Skeletal muscle tissue (tissue), 4 donors: ENCODE data around the gene ECHDC1. TPM values are rescaled to one million over a fixed set of nuclear protein-coding genes. Genes with fewer than 3 reads are reported as not detected.
"Not testable (repeated sequence)": the region's sequence is repeated elsewhere in the genome, so short reads cannot be mapped to it uniquely, and the experiment has no call there.

Experiments
- H3K27ac ChIP-seq: one replicate; pipeline ENCODE4 v1.7.0; 2013; ENCODE audit warnings: mild to moderate bottlenecking, low read depth, low read length, inconsistent platforms
- H3K27me3 ChIP-seq, 3 donors: one replicate each; pipeline ENCODE4 v1.7.0; 2013; ENCODE audit warnings: low read length in 3 of 3; ENCODE audit not compliant: control insufficient read depth in 3 of 3, insufficient read depth in 3 of 3
- H3K36me3 ChIP-seq, 3 donors: one replicate each; pipeline ENCODE4 v1.7.0; 2013; ENCODE audit warnings: low read length in 3 of 3; ENCODE audit not compliant: control insufficient read depth in 3 of 3, insufficient read depth in 3 of 3
- H3K4me1 ChIP-seq, 3 donors: one replicate each; pipeline ENCODE4 v1.7.0; 2013; ENCODE audit warnings: low read length in 3 of 3, mild to moderate bottlenecking in 3 of 3; ENCODE audit not compliant: control insufficient read depth in 3 of 3, insufficient read depth in 3 of 3
- H3K4me3 ChIP-seq, 3 donors: one replicate each; pipeline ENCODE4 v1.7.0; 2013; ENCODE audit warnings: low read length in 3 of 3
- H3K9ac ChIP-seq, 3 donors: one replicate each; pipeline ENCODE4 v1.7.0; 2013; ENCODE audit warnings: low read length in 3 of 3, mild to moderate bottlenecking in 3 of 3, moderate library complexity in 2 of 3, low read depth in 1 of 3
- H3K9me3 ChIP-seq, 3 donors: one replicate each; pipeline ENCODE4 v1.7.0; 2013; ENCODE audit warnings: low read length in 3 of 3; ENCODE audit not compliant: control insufficient read depth in 3 of 3
- total RNA-seq: library from RNA; depleted of rRNA; stranded (reverse); fragments of >200 nt; gene quantifications from one replicate; pipeline ENCODE4 v1.2.3, GENCODE V29; 2014
- donor health status: Osteomylitis.

The ECHDC1 gene, protein sequence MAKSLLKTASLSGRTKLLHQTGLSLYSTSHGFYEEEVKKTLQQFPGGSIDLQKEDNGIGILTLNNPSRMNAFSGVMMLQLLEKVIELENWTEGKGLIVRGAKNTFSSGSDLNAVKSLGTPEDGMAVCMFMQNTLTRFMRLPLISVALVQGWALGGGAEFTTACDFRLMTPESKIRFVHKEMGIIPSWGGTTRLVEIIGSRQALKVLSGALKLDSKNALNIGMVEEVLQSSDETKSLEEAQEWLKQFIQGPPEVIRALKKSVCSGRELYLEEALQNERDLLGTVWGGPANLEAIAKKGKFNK
- total RNA-seq: 36.0 TPM

DNA sequence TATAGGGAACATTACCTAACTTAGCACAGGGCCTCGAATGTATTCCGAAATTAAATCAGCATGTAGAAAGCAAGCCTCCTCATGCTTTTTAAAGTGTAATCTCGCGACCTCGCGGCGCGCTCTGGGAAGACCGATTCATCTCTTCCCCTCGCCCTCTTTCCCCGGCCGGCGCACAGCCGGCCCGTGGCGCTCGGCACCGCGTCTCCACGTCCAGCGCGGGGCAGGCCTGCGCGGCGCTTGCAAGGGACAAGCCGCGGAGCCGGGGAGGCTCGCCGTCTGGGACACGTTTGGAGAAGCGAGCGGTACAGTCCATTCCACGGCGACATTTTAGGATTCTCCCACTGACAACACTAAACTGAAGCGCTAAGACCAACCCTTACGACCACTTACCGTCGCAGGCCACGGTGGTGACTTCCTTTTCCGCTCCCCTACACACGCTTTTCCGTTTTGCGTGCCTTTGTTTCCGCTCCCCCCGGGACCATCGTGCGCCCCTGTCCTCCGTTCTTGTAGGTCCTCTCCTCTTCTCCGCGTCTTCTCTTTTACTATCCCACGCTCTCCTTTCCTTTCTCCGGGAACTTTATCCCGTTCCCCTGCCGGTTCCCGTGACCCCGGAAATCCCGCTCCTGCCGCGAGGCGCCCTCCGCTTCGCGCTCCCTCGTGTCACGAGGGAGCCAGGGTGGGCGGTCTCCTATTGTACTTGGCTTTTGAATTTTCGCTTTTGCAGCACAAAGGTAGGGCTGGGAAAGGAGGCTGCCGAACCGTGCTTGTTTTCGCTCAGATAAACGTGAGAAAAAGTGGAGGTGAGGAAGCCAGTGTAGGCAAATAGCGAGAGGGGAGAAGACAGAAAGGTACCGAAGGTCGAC, at the start of gene ECHDC1:
ECHDC1 (minus strand) TSS at position 664 of the 863 bp plus-strand sequence. CDS start 12,581 bp downstream, outside the sequence.
- Histone ChIP-seq H3K9ac (peak within 1 kb of the TSS; percentile 79 to 90 (median 87)), H3K4me1 (peaks cover 5 to 25% (median 20%) of the 10 kb centered on the region in 3 donors), H3K4me3 (peak within 1 kb of the TSS; percentile 93 to 99 (median 96)), H3K27me3 (no peaks in the 10 kb centered on the region), H3K27ac (peak within 1 kb of the TSS; percentile 70), H3K9me3 (no peaks in the 10 kb centered on the region), H3K36me3 (no peaks in the 10 kb centered on the region)

DNA sequence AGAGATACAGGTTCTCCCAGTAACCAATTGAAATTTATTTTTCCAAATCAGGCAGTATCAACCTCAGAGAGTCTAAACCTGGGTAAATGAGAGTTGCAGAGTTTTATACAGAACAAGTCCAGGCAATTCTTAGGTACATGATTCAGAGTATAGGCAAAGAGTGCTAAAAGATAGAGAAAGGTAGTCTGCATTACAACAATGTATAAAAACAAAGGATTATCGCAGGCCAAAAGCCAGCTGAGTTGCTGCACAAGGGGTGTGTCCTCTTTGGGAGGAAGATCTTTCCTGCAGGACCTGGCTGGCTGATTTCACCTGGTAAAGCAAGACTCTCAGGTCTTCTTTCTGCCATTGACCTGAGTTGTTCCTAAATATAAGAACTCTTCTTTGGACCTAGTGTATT, 48.9 kb upstream of the ECHDC1 start:
- H3K4me3 ChIP-seq: no peak overlapping the region
- H3K4me1 ChIP-seq: peaks cover 5 to 9% (median 7%) of the 10 kb centered on the region in 3 donors
- H3K27ac ChIP-seq: no peak overlapping the region
- H3K9me3 ChIP-seq: no peaks in the 10 kb centered on the region
- H3K36me3 ChIP-seq: no peaks in the 10 kb centered on the region
- no peaks in the 10 kb centered on the region for H3K27me3 ChIP-seq
- H3K9ac ChIP-seq: no peak overlapping the region

DNA sequence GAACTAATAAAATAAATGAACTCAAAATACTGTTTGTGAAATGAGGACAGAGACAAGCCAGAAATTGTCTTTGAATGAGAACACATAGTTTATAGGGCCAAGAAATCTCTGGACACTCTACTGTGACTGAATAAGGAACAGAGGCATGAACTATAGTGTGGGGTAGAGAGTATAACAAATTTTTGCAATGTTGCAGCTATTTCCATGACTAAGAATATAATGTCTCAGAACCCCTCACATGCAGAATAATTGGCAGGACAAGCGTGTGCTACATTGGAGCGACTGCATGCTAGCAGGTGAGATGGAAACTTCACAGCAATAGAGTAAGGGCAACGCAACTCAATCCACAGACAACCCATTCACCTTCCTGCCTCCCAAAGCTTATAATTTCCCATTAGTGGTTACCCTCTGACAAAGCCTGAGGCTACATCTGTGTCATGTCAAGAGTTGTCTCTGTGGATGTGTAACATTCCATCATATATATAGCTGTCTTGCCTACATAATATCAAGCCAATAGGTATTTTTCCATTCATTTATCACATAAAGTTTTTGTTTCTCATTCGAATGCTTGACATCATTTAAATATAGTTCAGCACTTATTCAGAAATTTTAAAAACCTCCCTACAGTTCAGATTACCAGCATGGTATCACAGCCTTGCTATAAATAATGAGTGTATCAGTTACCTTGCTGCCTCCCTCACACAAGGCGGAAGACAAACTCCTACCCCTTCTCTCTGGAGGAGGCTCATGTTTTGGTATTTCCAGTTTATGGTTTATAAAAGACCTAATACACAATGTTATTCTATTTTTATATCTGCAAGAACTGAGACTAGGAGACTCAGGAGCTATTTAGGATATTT, 47.9 kb upstream of the ECHDC1 start:
- H3K36me3 ChIP-seq: no peaks in the 10 kb centered on the region
- H3K4me1 ChIP-seq: peaks cover 5 to 9% (median 7%) of the 10 kb centered on the region in 3 donors
- no peak overlapping the region for H3K9ac ChIP-seq
- no peaks in the 10 kb centered on the region for H3K27me3 ChIP-seq
- peak overlapping the region in 1 of 3 donors; percentile 4 for H3K4me3 ChIP-seq
- no peak overlapping the region for H3K27ac ChIP-seq
- no peaks in the 10 kb centered on the region for H3K9me3 ChIP-seq

- Histone ChIP-seq H3K36me3 (no peaks in the 10 kb centered on the region), H3K27ac (no peak overlapping the region), H3K9me3 (no peaks in the 10 kb centered on the region), H3K4me3 (no peak overlapping the region), H3K4me1 (peaks cover 5 to 9% (median 7%) of the 10 kb centered on the region in 3 donors), H3K9ac (no peak overlapping the region), H3K27me3 (no peaks in the 10 kb centered on the region)
These were observed 46.3 kb upstream of the ECHDC1 start for GRCh38 chr6:127389706-127390105.

DNA sequence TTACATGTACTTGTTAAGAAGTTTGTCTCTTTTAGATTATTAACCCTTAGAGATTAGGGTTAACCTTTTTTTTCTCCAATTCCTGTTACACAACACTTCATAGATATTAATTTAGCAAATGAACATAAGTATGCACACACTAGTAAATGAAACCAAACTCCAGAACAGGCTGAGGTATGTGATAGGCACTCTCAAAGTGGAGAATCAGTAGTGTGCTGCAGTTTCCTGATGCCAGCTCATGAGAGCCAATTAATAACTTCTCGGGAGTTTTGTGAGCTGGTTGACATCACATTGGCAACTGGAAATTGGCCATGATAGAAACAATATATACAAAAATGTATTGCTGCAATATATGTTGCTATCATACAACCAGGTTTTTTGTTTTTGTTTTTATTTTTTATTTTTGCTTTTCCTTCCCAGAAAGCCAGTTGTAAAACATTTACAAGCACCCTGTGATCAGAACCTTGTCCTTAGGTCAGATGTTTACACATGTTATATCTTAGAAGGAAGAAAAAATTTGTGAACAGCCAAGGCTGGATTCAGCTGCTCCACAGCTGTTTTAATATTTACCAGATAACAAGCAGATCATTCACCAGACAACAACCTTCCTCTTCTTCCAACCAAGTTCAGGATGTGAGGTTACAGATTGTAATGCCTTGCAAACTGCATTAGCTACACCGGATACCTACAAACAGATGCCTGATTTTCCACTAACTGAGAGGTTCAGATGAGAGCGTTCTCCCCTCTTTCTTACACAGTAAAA, 42.4 kb upstream of the ECHDC1 start:
- no peaks in the 10 kb centered on the region for H3K9me3 ChIP-seq
- no peak overlapping the region for H3K4me3 ChIP-seq
- H3K36me3 ChIP-seq: no peaks in the 10 kb centered on the region
- H3K27ac ChIP-seq: no peak overlapping the region
- H3K9ac ChIP-seq: no peak overlapping the region
- peaks cover 0 to 5% (median 0%) of the 10 kb centered on the region in 3 donors for H3K4me1 ChIP-seq
- no peaks in the 10 kb centered on the region for H3K27me3 ChIP-seq

DNA sequence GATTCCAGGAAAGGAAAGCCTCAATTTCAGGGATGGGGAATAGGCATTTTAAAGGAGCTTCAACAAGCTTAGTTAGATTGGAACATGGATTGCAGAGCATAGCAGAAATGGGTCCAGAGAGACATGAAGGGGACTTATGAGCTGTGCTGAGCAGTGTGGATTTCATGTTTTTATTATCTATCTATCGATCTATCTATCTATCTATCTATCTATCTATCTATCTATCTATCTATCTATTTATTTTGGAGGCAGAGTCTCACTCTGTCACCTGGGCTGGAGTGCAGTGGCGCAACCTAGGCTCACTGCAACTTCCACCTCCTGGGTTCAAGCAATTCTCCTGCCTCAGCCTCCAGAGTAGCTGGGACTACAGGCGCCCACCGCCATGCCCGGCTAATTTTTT, 41.4 kb upstream of the ECHDC1 start:
- not testable (repeated sequence) for H3K27ac ChIP-seq, H3K27me3 ChIP-seq, H3K4me1 ChIP-seq, H3K4me3 ChIP-seq, H3K9ac ChIP-seq, H3K36me3 ChIP-seq, H3K9me3 ChIP-seq

- H3K36me3 ChIP-seq: no peaks in the 10 kb centered on the region
- no peak overlapping the region for H3K27ac ChIP-seq
- no peak overlapping the region for H3K4me3 ChIP-seq
- H3K4me1 ChIP-seq: peaks cover 0 to 5% (median 0%) of the 10 kb centered on the region in 3 donors
- no peaks in the 10 kb centered on the region for H3K9me3 ChIP-seq
- no peaks in the 10 kb centered on the region for H3K27me3 ChIP-seq
- no peak overlapping the region for H3K9ac ChIP-seq
These were observed 40.6 kb upstream of the ECHDC1 start for GRCh38 chr6:127383988-127384387.

DNA sequence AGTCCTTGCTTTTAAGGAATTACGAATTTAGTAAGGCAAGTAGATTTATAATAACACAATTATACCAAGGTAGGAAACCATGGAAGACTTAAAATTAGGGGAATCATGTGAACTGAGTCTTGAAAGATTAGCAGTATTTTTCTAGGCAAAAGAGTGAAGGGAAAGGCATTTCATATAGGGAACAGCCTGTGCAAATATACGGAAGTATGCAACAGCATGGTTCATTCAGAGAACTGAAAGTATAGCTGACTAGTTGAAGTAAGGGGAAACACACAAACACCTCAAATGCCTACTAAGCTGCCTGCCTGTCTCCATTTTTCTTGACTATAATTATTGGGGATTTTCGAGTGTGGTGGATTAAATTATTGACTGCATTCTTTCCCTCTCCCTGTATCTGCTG, 39.0 kb upstream of the ECHDC1 start:
- H3K36me3 ChIP-seq: no peaks in the 10 kb centered on the region
- peaks cover 0 to 5% (median 0%) of the 10 kb centered on the region in 3 donors for H3K4me1 ChIP-seq
- H3K9me3 ChIP-seq: no peaks in the 10 kb centered on the region
- no peak overlapping the region for H3K9ac ChIP-seq
- no peak overlapping the region for H3K27ac ChIP-seq
- no peaks in the 10 kb centered on the region for H3K27me3 ChIP-seq
- H3K4me3 ChIP-seq: no peak overlapping the region

DNA sequence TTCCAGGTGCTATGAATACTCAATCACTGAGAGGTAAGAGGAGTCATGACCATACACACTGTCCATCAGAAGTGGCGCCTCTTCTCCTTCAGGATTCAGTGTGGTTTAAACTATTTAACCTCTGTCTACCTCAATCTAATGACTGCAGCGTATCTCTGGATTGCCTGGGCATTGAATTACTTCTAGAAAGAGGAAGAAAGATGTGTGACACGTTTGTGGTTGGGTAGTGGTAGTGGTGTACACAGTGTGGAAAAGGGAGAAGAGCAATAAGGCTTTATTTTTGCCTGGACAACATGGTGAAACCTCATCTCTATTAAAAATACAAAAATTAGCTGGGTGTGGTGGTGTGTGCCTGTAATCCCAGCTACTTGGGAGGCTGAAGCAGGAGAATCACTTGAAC, 38.0 kb upstream of the ECHDC1 start:
- H3K9ac ChIP-seq: no peak overlapping the region
- H3K4me1 ChIP-seq: peaks cover 0 to 5% (median 0%) of the 10 kb centered on the region in 3 donors
- no peak overlapping the region for H3K4me3 ChIP-seq
- H3K36me3 ChIP-seq: no peaks in the 10 kb centered on the region
- no peaks in the 10 kb centered on the region for H3K27me3 ChIP-seq
- H3K9me3 ChIP-seq: no peaks in the 10 kb centered on the region
- H3K27ac ChIP-seq: no peak overlapping the region
